IMR-90 (cell line): ENCODE data around the gene DALRD3.

Experiments
- BHLHE40 ChIP-seq: fragments of 150-350 bp; IDR thresholded peaks from 2 replicates; pipeline ENCODE4 v1.6.1; 2016; ENCODE audit warnings: mild to moderate bottlenecking, low read depth, low read length
- CTCF ChIP-seq: conservative IDR thresholded peaks from 2 replicates; pipeline ENCODE4 v1.5.1; 2012; ENCODE audit warnings: mild to moderate bottlenecking, low read depth, low read length, improper control_type of control experiment
- FOS ChIP-seq: fragments of 150-350 bp; IDR thresholded peaks from 2 replicates; pipeline ENCODE4 v1.6.1; 2016; ENCODE audit warnings: low read depth, low read length
- MAFK ChIP-seq: IDR thresholded peaks from 2 replicates; pipeline ENCODE4 v1.6.1; 2012; ENCODE audit warnings: low read depth, low read length, improper control_type of control experiment
- MAZ ChIP-seq: IDR thresholded peaks from 2 replicates; pipeline ENCODE4 v1.6.1; 2012; ENCODE audit warnings: low read depth, mild to moderate bottlenecking, low read length, improper control_type of control experiment, moderate library complexity, borderline replicate concordance
- MXI1 ChIP-seq: IDR thresholded peaks from 2 replicates; pipeline ENCODE4 v1.6.1; 2012; ENCODE audit warnings: low read depth, mild to moderate bottlenecking, low read length, moderate library complexity, borderline replicate concordance
- POLR2A ChIP-seq: IDR thresholded peaks from 2 replicates; pipeline ENCODE4 v1.6.1; 2012; ENCODE audit warnings: mild to moderate bottlenecking, low read depth, low read length
- RAD21 ChIP-seq: IDR thresholded peaks from 2 replicates; pipeline ENCODE4 v1.6.1; 2012; ENCODE audit warnings: low read length, improper control_type of control experiment
- RCOR1 ChIP-seq: IDR thresholded peaks from 2 replicates; pipeline ENCODE4 v1.6.1; 2012; ENCODE audit warnings: mild to moderate bottlenecking, low read length, improper control_type of control experiment; ENCODE audit not compliant: insufficient replicate concordance
- RFX5 ChIP-seq: IDR thresholded peaks from 2 replicates; pipeline ENCODE4 v1.8.0; 2012; ENCODE audit warnings: low read depth, mild to moderate bottlenecking, low read length, moderate library complexity
- SMC3 ChIP-seq: fragments of 150-350 bp; IDR thresholded peaks from 2 replicates; pipeline ENCODE4 v1.6.1; 2016; ENCODE audit warnings: low read depth, mild to moderate bottlenecking, antibody characterized with exemption, low read length, moderate library complexity
- USF2 ChIP-seq: fragments of 150-350 bp; IDR thresholded peaks from 2 replicates; pipeline ENCODE4 v1.6.1; 2017; ENCODE audit warnings: mild to moderate bottlenecking, antibody characterized with exemption, low read length, low read depth

GRCh38 chr3:48985831-48986376 lies 32.5 kb downstream of the DALRD3 start:
- no peak for TF ChIP-seq BHLHE40
- no peak for TF ChIP-seq FOS
- TF ChIP-seq CTCF = no peak
- TF ChIP-seq MAFK = no peak
- TF ChIP-seq POLR2A = no peak
- TF ChIP-seq MAZ = no peak
- TF ChIP-seq SMC3 = no peak
- no peak for TF ChIP-seq MXI1
- TF ChIP-seq RAD21 = no peak
- TF ChIP-seq USF2 = no peak
- TF ChIP-seq RCOR1 = no peak
- TF ChIP-seq RFX5 = no peak
